ENCODE results near the gene BTBD6. TPM values are rescaled to one million over a fixed set of nuclear protein-coding genes. Genes with fewer than 3 reads are reported as not detected.
A peak's percentile ranks its signal among the peaks of the same experiment; 100 is the strongest.

BTBD6 gene
- total and polyA plus RNA-seq, 8 donors, result 4.3 to 44.5 (median 8.3) TPM

GRCh38 chr14:105257464-105257863 is 9.1 kb downstream of the BTBD6 start:
- FAIRE-seq (no peak), DNase-seq (peak in 1 of 6 donors; percentile 66), ATAC-seq (peak in 1 of 4 donors; percentile 3)
- H3K36me3 ChIP-seq, result peaks cover 0 to 1% (median 0%) of the 10 kb centered on the region in 3 donors
- no peaks in the 10 kb centered on the region for H3K27me3 ChIP-seq
- H3K4me3 ChIP-seq, result no peak overlapping the region
- intact Hi-C loops (cut with DNase I), result no loop called here
- TF ChIP-seq CTCF (IDR thresholded peaks at IDR 0.05), result no peak
- WGBS, 2 donors, result 93 to 94% methylated on average over 15 of the region's 15 CpGs
- H3K27ac ChIP-seq, result no peak overlapping the region
- H3K9me3 ChIP-seq, result no peaks in the 10 kb centered on the region
- peaks cover 0 to 10% (median 0%) of the 10 kb centered on the region in 3 donors for H3K4me1 ChIP-seq

DNA sequence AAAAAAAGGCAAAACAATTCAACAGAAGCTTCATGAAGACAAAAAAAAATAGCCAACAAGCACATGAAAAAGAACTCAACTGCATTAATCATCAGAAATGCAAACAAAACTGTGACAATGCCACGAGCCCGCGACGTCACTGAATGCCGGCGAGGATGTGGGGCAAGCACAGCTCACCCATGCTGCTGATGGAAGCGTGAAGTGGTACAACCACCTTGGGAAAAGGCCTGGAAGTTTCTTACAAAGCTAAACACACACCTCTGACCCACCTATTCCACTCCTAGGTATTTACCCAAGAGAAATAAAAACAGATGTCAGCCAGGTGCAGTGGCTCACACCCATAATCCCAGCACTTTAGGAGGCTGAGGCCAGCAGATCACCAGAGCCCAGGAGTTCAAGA is 10.5 kb downstream of the BTBD6 start:
- H3K36me3 ChIP-seq, result no peaks in the 10 kb centered on the region
- peaks cover 0 to 10% (median 0%) of the 10 kb centered on the region in 3 donors for H3K4me1 ChIP-seq
- H3K9me3 ChIP-seq, result no peaks in the 10 kb centered on the region
- no peak for FAIRE-seq
- WGBS, 2 donors, result 17 to 19% methylated on average over 7 of the region's 7 CpGs
- DNase-seq, result peak in 5 of 6 donors; percentile 71 to 84 (median 76)
- H3K4me3 ChIP-seq, result no peak overlapping the region
- no peaks in the 10 kb centered on the region for H3K27me3 ChIP-seq
- TF ChIP-seq CTCF (IDR thresholded peaks at IDR 0.05), result no peak
- peak; percentile 83 to 89 (median 86) for ATAC-seq
- H3K27ac ChIP-seq, result peak overlapping the region; percentile 42 to 56 (median 56)
- intact Hi-C loops (cut with DNase I), result no loop called here

GRCh38 chr14:105260959-105261358 is 12.6 kb downstream of the BTBD6 start:
- 91 to 92% methylated on average over 12 of the region's 12 CpGs for WGBS, 2 donors
- peaks cover 0 to 10% (median 0%) of the 10 kb centered on the region in 3 donors for H3K4me1 ChIP-seq
- DNase-seq (peak in 1 of 6 donors; percentile 46), ATAC-seq (no peak), FAIRE-seq (no peak)
- H3K27ac ChIP-seq, result no peak overlapping the region
- H3K27me3 ChIP-seq, result no peaks in the 10 kb centered on the region
- H3K9me3 ChIP-seq, result no peaks in the 10 kb centered on the region
- intact Hi-C loops (cut with DNase I), result no loop called here
- no peak for TF ChIP-seq CTCF (IDR thresholded peaks at IDR 0.05)
- H3K4me3 ChIP-seq, result no peak overlapping the region
- no peaks in the 10 kb centered on the region for H3K36me3 ChIP-seq

GRCh38 chr14:105261781-105262180 is 13.4 kb downstream of the BTBD6 start:
- no peak overlapping the region for H3K4me3 ChIP-seq
- H3K27me3 ChIP-seq, result no peaks in the 10 kb centered on the region
- DNase-seq, result peak in 4 of 6 donors; percentile 45 to 79 (median 60)
- TF ChIP-seq CTCF (IDR thresholded peaks at IDR 0.05), result no peak
- no peak for FAIRE-seq
- no peaks in the 10 kb centered on the region for H3K36me3 ChIP-seq
- no peaks in the 10 kb centered on the region for H3K9me3 ChIP-seq
- intact Hi-C loops (cut with DNase I), result no loop called here
- peaks cover 0 to 10% (median 0%) of the 10 kb centered on the region in 3 donors for H3K4me1 ChIP-seq
- peak in 3 of 4 donors; percentile 53 to 74 (median 68) for ATAC-seq
- 65 to 90% methylated on average over 17 to 20 of the region's 20 CpGs for WGBS, 2 donors
- H3K27ac ChIP-seq, result no peak overlapping the region

GRCh38 chr14:105267820-105268548 is 19.7 kb downstream of the BTBD6 start:
- no peaks in the 10 kb centered on the region for H3K36me3 ChIP-seq
- H3K27me3 ChIP-seq, result no peaks in the 10 kb centered on the region
- no peak for TF ChIP-seq CTCF (IDR thresholded peaks at IDR 0.05)
- no peak overlapping the region for H3K4me3 ChIP-seq
- FAIRE-seq, result no peak
- 85 to 90% methylated on average over 21 of the region's 21 CpGs for WGBS, 2 donors
- H3K4me1 ChIP-seq, result peaks cover 0 to 10% (median 9%) of the 10 kb centered on the region in 3 donors
- no peak for ATAC-seq
- no peak for DNase-seq
- no peak overlapping the region for H3K27ac ChIP-seq
- no peaks in the 10 kb centered on the region for H3K9me3 ChIP-seq
- intact Hi-C loops (cut with DNase I), result no loop called here

All from pancreas (tissue), 10 donors.